ENCODE measurements around the gene RTN4RL2. TPM values are rescaled to one million over a fixed set of nuclear protein-coding genes. Genes with fewer than 3 reads are reported as not detected.

Gene RTN4RL2
- total RNA-seq, 4 donors from 2014 or later, result 0.64 to 4.8 (median 3.2) TPM

DNA sequence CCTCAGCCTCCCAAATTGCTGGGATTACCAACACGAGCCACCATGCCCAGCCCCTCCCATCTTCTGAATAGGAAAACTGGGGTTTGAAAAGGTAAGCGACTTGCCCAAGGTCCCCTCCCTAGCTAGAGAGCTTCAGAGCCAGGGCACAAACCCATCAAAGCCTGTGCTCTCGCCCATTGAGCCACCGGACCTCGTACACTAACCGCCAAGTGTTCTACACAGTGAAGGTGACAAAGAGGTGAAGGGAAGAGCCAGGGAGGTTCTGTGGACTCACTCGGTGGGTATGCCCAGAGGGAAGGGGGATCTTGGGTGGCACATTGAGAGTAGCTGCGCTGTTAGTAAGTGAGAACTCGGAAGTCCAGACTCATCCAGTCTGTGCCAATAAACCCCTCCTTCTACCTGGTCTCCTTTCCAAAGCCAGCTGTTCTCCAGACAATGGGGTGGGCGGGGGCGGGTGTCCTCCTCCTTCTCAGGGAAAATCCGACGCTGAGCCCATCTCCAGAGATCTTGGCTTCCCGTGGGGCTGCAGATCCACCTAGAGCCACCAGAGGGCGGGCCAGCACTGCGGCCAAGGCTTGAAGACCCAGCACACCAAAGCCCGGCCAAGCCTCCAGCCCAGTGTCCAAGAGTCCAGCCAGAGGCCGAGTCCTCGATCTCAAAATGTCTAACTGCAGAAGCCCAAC is 3.2 kb upstream of the RTN4RL2 start:
- WGBS, result 8% methylated on average over 18 of the region's 19 CpGs
- H3K36me3 ChIP-seq, result no peaks in the 10 kb centered on the region
- H3K9me3 ChIP-seq, result no peaks in the 10 kb centered on the region
- H3K4me1 ChIP-seq, result peaks cover 46% of the 10 kb centered on the region
- H3K27ac ChIP-seq, result no peak overlapping the region
- H3K27me3 ChIP-seq, result peaks cover 22% of the 10 kb centered on the region
- DNase-seq (ENCODE audit: low spot score in 2 of 2), result peak; percentile 94
- TF ChIP-seq CTCF (IDR thresholded peaks at IDR 0.05) (peak; percentile 89 to 99), POLR2A (IDR thresholded peaks at IDR 0.05) (no peak), EP300 (IDR thresholded peaks at IDR 0.05) (no peak), POLR2AphosphoS5 (IDR thresholded peaks at IDR 0.05) (no peak)
- no peak overlapping the region for H3K4me3 ChIP-seq

DNA sequence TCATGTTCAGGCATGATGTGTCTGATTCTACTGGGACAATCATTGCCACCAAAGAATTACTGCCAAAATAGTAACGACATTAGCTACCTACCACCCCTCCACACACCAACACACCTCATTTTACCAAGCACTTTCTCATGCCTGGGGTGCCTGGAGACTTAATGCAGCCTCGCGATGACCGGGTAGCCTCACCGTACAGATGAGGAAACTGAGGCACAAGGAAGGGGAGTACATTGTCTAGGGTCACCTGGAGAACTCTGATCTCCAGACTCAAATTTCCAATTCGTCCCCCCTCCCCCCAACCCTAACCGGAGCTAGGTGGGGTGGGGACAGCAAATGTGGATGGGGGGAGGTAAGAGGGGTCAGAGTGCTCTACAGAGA is 2.7 kb upstream of the RTN4RL2 start:
- TF ChIP-seq CTCF (IDR thresholded peaks at IDR 0.05) (no peak), EP300 (IDR thresholded peaks at IDR 0.05) (no peak), POLR2AphosphoS5 (IDR thresholded peaks at IDR 0.05) (no peak), POLR2A (IDR thresholded peaks at IDR 0.05) (no peak)
- Histone ChIP-seq H3K27me3 (peaks cover 22% of the 10 kb centered on the region), H3K36me3 (no peaks in the 10 kb centered on the region), H3K4me1 (peaks cover 46% of the 10 kb centered on the region), H3K27ac (no peak overlapping the region), H3K4me3 (peak overlapping the region; percentile 46), H3K9me3 (no peaks in the 10 kb centered on the region)
- no peak for DNase-seq (ENCODE audit: low spot score in 2 of 2)
- 6% methylated on average over 7 of the region's 7 CpGs for WGBS

GRCh38 chr11:57458060-57458409 is 2.3 kb upstream of the RTN4RL2 start:
- no peak overlapping the region for H3K27ac ChIP-seq
- peak overlapping the region; percentile 46 for H3K4me3 ChIP-seq
- H3K27me3 ChIP-seq, result peaks cover 22% of the 10 kb centered on the region
- peaks cover 46% of the 10 kb centered on the region for H3K4me1 ChIP-seq
- no peaks in the 10 kb centered on the region for H3K9me3 ChIP-seq
- no peaks in the 10 kb centered on the region for H3K36me3 ChIP-seq
- no peak for DNase-seq (ENCODE audit: low spot score in 2 of 2)
- WGBS, result 5% methylated on average over 5 of the region's 16 CpGs
- TF ChIP-seq POLR2AphosphoS5 (IDR thresholded peaks at IDR 0.05), result no peak
- no peak for TF ChIP-seq CTCF (IDR thresholded peaks at IDR 0.05)
- TF ChIP-seq EP300 (IDR thresholded peaks at IDR 0.05), result no peak
- no peak for TF ChIP-seq POLR2A (IDR thresholded peaks at IDR 0.05)

DNA sequence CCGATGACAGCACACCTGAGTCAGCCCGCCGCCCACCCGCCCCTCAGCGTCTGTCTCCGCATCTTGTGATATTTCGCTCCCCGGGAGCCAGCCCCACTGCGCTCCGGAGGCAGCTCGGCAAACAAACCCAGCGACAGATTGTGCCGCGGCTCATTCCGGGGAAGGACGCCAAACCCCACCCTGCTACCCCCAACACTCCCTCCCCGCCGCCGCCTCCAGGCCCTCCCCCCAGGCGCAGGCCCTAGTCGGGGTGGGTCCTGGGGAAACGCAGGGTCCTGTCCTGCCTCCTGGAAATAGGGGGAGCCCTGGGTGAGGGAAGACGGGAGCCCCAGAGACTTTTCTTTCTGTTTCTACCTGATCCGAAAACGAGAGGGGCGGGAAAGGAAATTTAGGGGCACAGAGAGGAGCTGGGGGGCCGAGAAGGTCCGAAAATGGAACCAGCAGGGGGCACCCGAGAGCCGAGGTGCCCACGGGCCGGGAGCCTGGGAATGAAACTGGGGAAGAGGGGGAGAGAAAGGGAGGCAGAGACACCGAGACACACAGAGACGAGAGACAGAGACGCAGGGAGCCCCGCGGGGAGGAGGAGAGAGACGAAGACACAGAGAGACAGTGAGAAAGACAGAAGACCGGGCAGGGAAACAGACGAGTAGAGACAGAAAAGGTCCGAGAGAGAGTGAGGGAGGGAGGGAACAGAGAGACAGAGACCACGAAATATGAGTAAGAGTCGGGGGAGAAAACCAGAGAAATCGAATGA is 1.7 kb upstream of the RTN4RL2 start:
- H3K4me3 ChIP-seq, result peak overlapping the region; percentile 46
- H3K9me3 ChIP-seq, result no peaks in the 10 kb centered on the region
- no peaks in the 10 kb centered on the region for H3K36me3 ChIP-seq
- H3K27me3 ChIP-seq, result peaks cover 22% of the 10 kb centered on the region
- peaks cover 46% of the 10 kb centered on the region for H3K4me1 ChIP-seq
- no peak overlapping the region for H3K27ac ChIP-seq
- TF ChIP-seq POLR2AphosphoS5 (IDR thresholded peaks at IDR 0.05) (no peak), CTCF (IDR thresholded peaks at IDR 0.05) (peak; percentile 53 to 79)
- DNase-seq (ENCODE audit: low spot score in 2 of 2), result no peak
- under 1% methylated on average over 24 of the region's 44 CpGs for whole genome bisulfite sequencing

DNA sequence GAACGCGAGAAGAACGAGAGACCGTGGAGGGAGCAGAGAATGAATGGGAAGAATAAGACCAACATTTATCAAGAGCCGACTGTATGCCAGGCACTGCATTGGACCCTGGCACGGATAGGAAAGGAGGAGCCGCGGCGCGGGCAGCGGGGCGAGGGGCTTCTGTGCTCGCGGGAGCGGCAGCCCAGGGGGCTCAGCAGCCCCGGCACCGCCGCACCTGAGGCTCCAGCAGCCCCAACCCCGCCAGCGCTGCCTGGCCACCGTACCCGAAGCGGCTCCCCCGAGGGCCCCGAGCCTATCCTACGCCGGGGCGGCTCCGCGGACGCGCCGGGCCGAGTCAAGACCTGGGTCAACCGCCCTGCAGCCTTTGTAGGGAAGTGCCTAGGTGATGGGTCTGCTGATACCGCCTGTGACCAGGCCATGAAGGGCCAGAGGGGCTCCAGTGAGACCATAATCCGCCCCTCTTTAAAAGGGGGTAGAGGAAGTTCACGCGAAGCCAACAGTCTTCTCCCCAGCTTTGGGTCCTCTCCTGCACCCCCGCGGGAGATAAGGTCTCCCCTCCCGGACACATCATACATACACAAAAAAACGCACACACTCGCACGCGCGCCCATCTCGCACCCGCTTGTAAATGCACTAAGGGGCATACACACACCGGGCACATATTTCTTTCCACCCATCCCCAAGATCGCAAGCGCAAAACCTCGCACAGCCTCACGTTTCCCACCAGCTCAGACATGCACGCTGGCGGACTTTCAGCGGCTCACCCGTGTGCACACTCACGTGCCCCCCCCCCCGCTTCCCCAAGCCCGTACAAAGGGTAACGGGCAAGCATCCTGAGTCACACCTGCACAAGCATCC is 935 bp upstream of the RTN4RL2 start:
- under 1% methylated on average over 42 of the region's 62 CpGs for WGBS
- H3K36me3 ChIP-seq, result no peaks in the 10 kb centered on the region
- H3K27me3 ChIP-seq, result peaks cover 22% of the 10 kb centered on the region
- no peak for DNase-seq (ENCODE audit: low spot score in 2 of 2)
- no peaks in the 10 kb centered on the region for H3K9me3 ChIP-seq
- no peak overlapping the region for H3K27ac ChIP-seq
- H3K4me3 ChIP-seq, result peak overlapping the region; percentile 46
- TF ChIP-seq CTCF (IDR thresholded peaks at IDR 0.05), result no peak
- no peak for TF ChIP-seq POLR2AphosphoS5 (IDR thresholded peaks at IDR 0.05)
- TF ChIP-seq EP300 (IDR thresholded peaks at IDR 0.05), result no peak
- TF ChIP-seq POLR2A (IDR thresholded peaks at IDR 0.05), result no peak
- H3K4me1 ChIP-seq, result peaks cover 46% of the 10 kb centered on the region
